GM19351 (cell line): ENCODE data around the gene TMEM184A.
A peak's percentile ranks its signal among the peaks of the same experiment; 100 is the strongest.
"Not testable (repeated sequence)": the region's sequence is repeated elsewhere in the genome, so short reads cannot be mapped to it uniquely, and the experiment has no call there.

Experiments
- ATAC-seq: cut with Tn5 transposase; IDR thresholded peaks from one replicate; pipeline ENCODE4 v1.9.1; 2021; ENCODE audit warnings: mild to moderate bottlenecking, moderate library complexity; ENCODE audit not compliant: unreplicated experiment

Gene TMEM184A

DNA sequence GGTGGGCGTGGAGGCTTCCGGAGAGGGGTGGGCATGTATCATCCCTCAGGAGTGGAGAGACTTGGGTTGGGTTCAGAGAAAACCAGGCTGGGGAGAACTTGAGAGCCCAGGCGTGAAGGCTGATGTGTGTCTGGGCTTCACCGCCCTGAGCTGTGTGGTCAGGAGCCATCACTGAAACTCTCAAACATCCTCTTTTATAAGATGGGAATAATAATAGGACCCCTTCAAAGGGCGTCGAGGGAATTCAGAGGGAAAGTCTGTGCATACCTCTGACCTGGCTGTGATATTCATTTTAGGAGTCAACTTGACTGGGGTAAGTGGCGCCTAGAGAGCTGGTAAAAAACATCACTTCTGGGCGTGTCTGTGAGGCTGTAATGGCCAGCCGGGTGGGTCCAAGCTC is 34.9 kb upstream of the TMEM184A start:
- no peak for ATAC-seq

DNA sequence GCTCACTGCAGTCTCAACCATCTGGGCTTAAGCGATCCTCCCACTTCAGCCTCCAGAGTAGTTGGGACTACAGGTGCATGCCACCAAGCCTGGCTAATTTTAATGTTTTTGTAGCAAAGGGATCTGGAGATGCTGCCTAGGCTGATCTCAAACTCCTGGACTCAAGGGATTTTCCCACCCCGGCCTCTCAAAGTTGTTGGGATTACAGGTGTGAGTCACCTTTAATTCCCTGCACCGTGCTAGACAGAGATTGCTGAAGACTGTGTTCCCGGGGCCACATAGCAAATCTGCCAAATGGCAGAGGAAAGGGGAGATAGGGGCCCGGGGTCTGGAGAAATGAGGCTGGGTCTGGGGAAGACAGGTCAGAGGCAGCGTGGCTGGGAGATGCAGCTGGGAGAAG is 34.5 kb upstream of the TMEM184A start:
- no peak for ATAC-seq

- no peak for ATAC-seq
Measured at GRCh38 chr7:1588978-1589377, 33.0 kb upstream of the TMEM184A start.

DNA sequence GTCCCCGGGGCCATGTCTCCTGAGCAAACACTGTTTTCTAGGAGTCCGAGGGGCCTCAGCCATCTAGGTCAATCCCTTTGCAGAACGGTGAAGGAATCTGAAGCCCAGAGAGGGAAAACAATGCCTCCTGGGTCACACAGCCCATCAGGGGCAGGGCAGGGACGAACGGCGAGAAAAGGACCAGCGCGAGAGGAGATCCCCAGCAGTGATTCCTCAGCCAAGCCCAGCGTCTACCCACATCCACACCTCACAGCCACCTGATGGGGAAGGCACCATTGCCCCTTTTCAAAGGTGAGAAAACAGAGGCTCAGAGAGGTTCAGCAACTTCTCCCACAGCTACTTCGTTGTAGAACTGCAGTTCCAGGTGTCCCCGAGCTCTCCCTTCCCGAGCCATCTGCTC is 31.7 kb upstream of the TMEM184A start:
- no peak for ATAC-seq

GRCh38 chr7:1586827-1587705 is 31.1 kb upstream of the TMEM184A start:
- no peak for ATAC-seq

GRCh38 chr7:1586126-1586826 is 30.3 kb upstream of the TMEM184A start:
- ATAC-seq: no peak

DNA sequence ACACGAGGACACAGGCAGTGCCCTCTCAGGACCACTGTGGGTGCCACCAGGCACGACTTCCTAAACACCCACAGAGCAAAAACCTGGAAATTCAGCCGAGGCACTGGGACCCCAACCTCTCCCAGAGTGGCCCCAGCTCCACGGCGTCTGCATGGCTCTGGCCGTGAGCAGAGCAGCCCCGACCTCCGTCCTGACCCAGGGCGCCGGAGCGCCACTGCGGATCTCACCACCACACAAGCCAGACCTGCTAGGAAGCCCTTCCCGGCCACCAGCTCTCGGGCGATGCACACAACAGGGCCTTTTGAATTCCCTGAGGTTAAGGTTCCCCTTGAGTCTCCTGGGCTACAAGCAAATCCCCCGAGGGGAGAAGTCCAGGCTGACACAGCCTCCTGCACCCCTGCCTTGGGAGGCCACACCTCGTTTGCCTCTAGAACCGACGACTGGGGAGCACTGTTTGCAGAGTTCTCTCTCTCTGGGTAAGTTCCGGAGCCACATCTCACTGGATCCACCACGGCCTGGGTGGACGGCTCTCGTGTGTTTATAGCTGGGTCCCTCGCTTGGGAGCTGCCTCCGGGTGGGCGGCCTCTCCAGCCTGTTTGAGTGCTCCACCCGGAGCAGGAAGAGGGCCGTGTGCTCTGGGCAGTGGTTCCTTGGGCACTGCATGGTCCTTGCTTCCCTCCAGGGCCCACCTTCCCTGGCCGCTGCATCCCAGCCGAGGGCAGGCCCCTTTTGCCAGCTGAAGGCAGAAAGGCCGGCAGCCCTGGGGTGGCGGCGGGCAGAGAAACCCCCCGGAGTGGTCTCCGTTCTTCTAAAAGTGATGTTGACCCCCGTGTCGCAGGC is 29.4 kb upstream of the TMEM184A start:
- no peak for ATAC-seq

GRCh38 chr7:1584700-1585099 is 28.7 kb upstream of the TMEM184A start:
- no peak for ATAC-seq

- ATAC-seq: not testable (repeated sequence)
Measured at GRCh38 chr7:1583241-1583930, 27.4 kb upstream of the TMEM184A start.

- no peak for ATAC-seq
Measured at GRCh38 chr7:1580422-1581030, 24.5 kb upstream of the TMEM184A start.

DNA sequence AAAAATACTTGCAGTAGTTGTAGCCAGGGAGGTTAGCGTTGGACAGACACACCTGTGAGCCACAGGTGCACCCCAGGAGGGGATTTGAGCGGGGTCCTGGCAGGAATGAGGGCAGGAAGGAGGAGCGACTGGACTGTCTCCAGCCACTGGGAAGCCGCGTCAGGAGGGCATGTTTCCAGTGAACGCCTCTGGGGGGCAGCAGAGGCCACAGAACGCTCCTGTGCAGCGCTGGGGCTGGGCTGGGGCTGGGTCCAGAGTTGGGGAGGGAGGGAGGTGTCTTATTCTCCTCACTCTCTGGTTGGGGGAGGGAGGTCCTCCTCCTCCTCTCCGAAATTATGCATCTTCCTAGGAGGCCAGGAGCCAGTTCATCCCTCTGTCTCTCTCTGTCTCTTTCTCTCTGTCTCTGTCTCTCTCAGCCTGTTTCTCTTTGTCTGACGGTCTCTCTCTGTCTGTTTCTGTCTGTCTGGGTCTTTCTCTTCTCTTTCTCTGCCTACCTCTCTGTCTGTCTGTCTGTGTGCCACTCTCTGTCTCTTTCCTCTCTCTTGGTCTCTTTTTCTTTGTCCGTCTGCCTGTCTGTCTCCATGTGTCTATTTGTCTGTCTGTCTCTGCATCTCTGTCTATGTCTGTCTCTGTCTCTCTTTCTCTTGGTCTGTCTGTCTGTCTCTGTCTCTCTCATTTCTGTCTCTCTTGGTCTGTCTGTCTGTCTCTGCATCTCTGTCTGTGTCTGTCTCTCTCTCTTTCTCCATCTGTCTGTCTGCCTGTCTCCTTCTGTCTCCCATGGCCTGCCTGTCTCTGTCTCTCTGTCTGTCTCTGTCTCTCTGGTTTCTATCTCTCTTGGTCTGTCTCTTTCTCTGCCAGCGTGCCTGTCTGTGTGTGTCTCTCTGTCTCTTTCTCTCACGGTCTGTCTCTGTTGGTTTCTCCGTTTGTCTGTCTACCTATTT is 23.7 kb upstream of the TMEM184A start:
- no peak for ATAC-seq

GRCh38 chr7:1578513-1578912 is 22.5 kb upstream of the TMEM184A start:
- ATAC-seq: no peak

- no peak for ATAC-seq
Measured at GRCh38 chr7:1576521-1577253, 20.7 kb upstream of the TMEM184A start.

DNA sequence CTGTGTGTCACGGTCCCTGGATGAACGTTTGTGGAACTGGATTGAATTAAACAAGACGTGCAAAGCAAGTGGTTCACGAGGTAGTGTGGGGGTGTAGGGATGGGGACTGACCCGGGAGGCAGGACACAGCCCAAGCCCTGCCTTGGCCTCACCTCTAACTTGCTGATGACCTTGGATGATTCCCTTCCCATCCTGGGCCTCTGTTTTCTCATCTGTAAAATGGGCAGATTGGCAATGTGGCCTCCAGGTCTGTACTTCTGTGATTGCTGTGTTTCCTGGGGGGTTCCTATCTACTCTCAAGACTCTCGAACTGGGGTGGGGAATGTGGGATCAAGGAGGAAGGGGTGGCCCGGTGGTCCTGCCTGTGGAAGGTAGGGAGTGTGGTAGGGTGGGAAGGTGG is 19.8 kb upstream of the TMEM184A start:
- ATAC-seq: no peak

GRCh38 chr7:1572111-1572822 is 16.3 kb upstream of the TMEM184A start:
- ATAC-seq: no peak

DNA sequence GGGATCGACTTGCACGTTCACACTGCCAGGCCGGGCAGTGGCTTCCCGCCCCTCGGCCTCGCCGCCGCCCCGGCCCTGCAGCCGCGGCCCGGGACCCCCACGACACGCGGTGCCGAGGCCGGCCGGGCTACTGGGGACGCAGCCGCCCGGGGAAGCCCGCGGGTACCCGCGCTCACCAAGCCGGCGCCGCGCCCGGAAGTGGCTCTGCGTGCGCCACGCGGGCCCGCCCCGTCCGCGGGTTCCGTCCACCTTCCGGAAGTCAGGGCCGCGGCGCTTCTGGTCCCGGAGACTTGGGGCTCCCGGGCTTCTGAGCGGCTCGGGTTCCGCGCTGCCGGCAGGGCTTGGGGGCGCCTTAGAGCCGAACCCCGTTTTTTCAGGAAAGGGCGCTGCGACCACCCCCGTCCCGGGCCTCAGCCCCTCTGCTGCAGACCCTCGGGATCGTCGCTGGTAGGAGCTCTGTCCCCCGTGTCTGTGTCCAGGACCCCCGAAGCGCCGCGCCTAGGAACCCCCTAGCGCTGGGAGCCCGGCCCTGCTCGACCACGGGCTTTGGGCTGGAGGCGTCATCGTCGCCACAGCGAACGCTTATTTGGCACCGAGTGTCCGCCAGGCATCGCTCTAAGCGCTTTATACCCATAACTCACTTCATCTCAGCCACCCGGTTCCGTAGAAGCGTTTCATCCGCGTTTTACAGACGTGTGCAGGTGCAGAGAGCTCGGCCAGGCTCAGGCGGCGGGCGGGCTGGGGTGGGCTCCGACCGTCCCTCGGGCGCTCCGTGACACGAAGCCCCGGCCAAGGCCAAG is 14.0 kb upstream of the TMEM184A start, which contains the start of gene PSMG3:
Gene PSMG3 (minus strand): TSS at position 200 of the 800 bp plus-strand sequence. CDS start 693 bp downstream, outside the sequence.
- ATAC-seq: peak; percentile 90

- no peak for ATAC-seq
Measured at GRCh38 chr7:1569440-1569832, 13.4 kb upstream of the TMEM184A start.
